IMR-90 (cell line): ENCODE measurements around the gene PLXNA1. TPM values are rescaled to one million over a fixed set of nuclear protein-coding genes. Genes with fewer than 3 reads are reported as not detected.

ENCODE experiments used
- ATAC-seq: fragments of 200-7000 bp; cut with Tn5 transposase; 2 replicates; pipeline ENCODE4 v1.9.1; 2020; ENCODE audit warnings: low read depth, mild to moderate bottlenecking, moderate library complexity
- BruUV-seq: library from RNA; stranded (reverse); fragments of 400-500 nt; replicated peaks from 2 replicates; lab custom pipeline; 2021; lab: Mats Ljungman, UMichigan
- CTCF ChIA-PET: fragments of 300-600 bp; formaldehyde crosslinking; extraction: SDS; loops from one replicate; lab custom pipeline; 2021; ENCODE audit warnings: antibody characterized with exemption; lab: Yijun Ruan, JAX
- POLR2A ChIA-PET: fragments of 300-600 bp; sonication (Branson Sonifier 250); formaldehyde crosslinking; loops from one replicate; lab custom pipeline; 2022; ENCODE audit warnings: antibody characterized with exemption; ENCODE audit not compliant: unreplicated experiment; lab: Charles Lee
- DNase-seq: peaks from one replicate; pipeline ENCODE4 v3.0.0; 2013
- H2AFZ ChIP-seq: replicated peaks from 2 replicates; pipeline ENCODE3; 2013; ENCODE audit warnings: low read length, mild to moderate bottlenecking; ENCODE audit not compliant: poor library complexity
- H2AK5ac ChIP-seq: 2 replicates; pipeline ENCODE4 v1.6.1; 2013; ENCODE audit warnings: low read depth, low read length, inconsistent platforms
- H2AK9ac ChIP-seq: replicated peaks from 2 replicates; pipeline ENCODE3; 2013; ENCODE audit warnings: mild to moderate bottlenecking, low read depth, low read length, moderate library complexity; ENCODE audit not compliant: poor library complexity
- H2BK120ac ChIP-seq: 2 replicates; pipeline ENCODE4 v1.6.1; 2013; ENCODE audit warnings: low read depth, low read length, inconsistent platforms
- H2BK15ac ChIP-seq: 3 replicates; pipeline ENCODE4 v1.6.1; 2013; ENCODE audit warnings: low read depth, low read length, inconsistent platforms
- H2BK20ac ChIP-seq: 2 replicates; pipeline ENCODE4 v1.6.1; 2013; ENCODE audit warnings: low read depth, mild to moderate bottlenecking, inconsistent platforms, low read length, moderate library complexity
- H2BK5ac ChIP-seq: 2 replicates; pipeline ENCODE4 v1.6.1; 2013; ENCODE audit warnings: mild to moderate bottlenecking, low read depth, low read length, inconsistent platforms; ENCODE audit not compliant: poor library complexity, severe bottlenecking
- H3K14ac ChIP-seq: replicated peaks from 2 replicates; pipeline ENCODE4 v1.6.1; 2013; ENCODE audit warnings: low read depth, low read length, inconsistent platforms
- H3K18ac ChIP-seq: 2 replicates; pipeline ENCODE4 v1.6.1; 2013; ENCODE audit warnings: low read depth, low read length, control low read depth
- H3K23ac ChIP-seq: 2 replicates; pipeline ENCODE4 v1.6.1; 2013; ENCODE audit warnings: low read depth, low read length, inconsistent platforms
- H3K27ac ChIP-seq: 2 replicates; pipeline ENCODE4 v1.5.1; 2013; ENCODE audit warnings: mild to moderate bottlenecking, control low read depth, low read length; ENCODE audit not compliant: insufficient read depth
- H3K27me3 ChIP-seq: 2 replicates; pipeline ENCODE4 v1.6.1; 2013; ENCODE audit warnings: low read length; ENCODE audit not compliant: control insufficient read depth, insufficient read depth
- H3K36me3 ChIP-seq: 2 replicates; pipeline ENCODE4 v1.6.1; 2013; ENCODE audit warnings: low read length, mixed read lengths; ENCODE audit not compliant: control insufficient read depth, insufficient read depth
- H3K4ac ChIP-seq: 2 replicates; pipeline ENCODE4 v1.6.1; 2013; ENCODE audit warnings: low read depth, low read length, inconsistent platforms
- H3K4me1 ChIP-seq: 2 replicates; pipeline ENCODE4 v1.6.1; 2013; ENCODE audit warnings: low read length, mixed read lengths; ENCODE audit not compliant: control insufficient read depth, insufficient read depth
- H3K4me2 ChIP-seq: 2 replicates; pipeline ENCODE4 v1.6.1; 2013; ENCODE audit warnings: low read depth, mild to moderate bottlenecking, control low read depth, low read length, moderate library complexity
- H3K4me3 ChIP-seq: 2 replicates; pipeline ENCODE4 v1.5.1; 2013; ENCODE audit warnings: low read depth, mild to moderate bottlenecking, control low read depth, low read length, moderate library complexity; ENCODE audit not compliant: insufficient read depth
- H3K56ac ChIP-seq: 2 replicates; pipeline ENCODE4 v1.6.1; 2013; ENCODE audit warnings: low read length, inconsistent platforms; ENCODE audit not compliant: insufficient read depth; ENCODE audit errors: extremely low read depth
- H3K79me1 ChIP-seq, 2 experiments: 2 replicates each; pipeline ENCODE4 v1.6.1; 2013; ENCODE audit warnings: low read length in 2 of 2, inconsistent platforms in 1 of 2, low read depth in 1 of 2
- H3K9ac ChIP-seq: 2 replicates; pipeline ENCODE4 v1.6.1; 2013; ENCODE audit warnings: low read depth, low read length, control low read depth
- H3K9me1 ChIP-seq: 2 replicates; pipeline ENCODE4 v1.6.1; 2013; ENCODE audit warnings: low read length, inconsistent platforms; ENCODE audit not compliant: insufficient read depth
- H3K9me3 ChIP-seq: 2 replicates; pipeline ENCODE4 v1.6.1; 2013; ENCODE audit warnings: low read length; ENCODE audit not compliant: control insufficient read depth, insufficient read depth
- H4K20me1 ChIP-seq: 2 replicates; pipeline ENCODE4 v1.6.1; 2013; ENCODE audit warnings: low read length, inconsistent platforms; ENCODE audit not compliant: insufficient read depth
- H4K5ac ChIP-seq: 2 replicates; pipeline ENCODE4 v1.6.1; 2013; ENCODE audit warnings: mild to moderate bottlenecking, low read depth, low read length, control low read depth
- H4K8ac ChIP-seq, 2 experiments: 2 replicates each; pipeline ENCODE4 v1.6.1; 2013; ENCODE audit warnings: low read depth in 2 of 2, low read length in 2 of 2, control low read depth in 1 of 2, inconsistent platforms in 1 of 2
- H4K91ac ChIP-seq: 2 replicates; pipeline ENCODE4 v1.6.1; 2013; ENCODE audit warnings: low read depth, low read length, inconsistent platforms; ENCODE audit not compliant: insufficient read depth
- MAFK ChIP-seq: IDR thresholded peaks from 2 replicates; pipeline ENCODE4 v1.6.1; 2012; ENCODE audit warnings: low read depth, low read length, improper control_type of control experiment
- WGBS, 2 experiments: methylation state at CpG; one replicate each; pipeline versions ENCODE4 v1.1.5 to v1.1.7; 2013; ENCODE audit warnings: missing lambda C conversion rate in 2 of 2; ENCODE audit not compliant: insufficient read length in 1 of 2; ENCODE audit errors: extremely low coverage in 2 of 2; 5-methylcytosine and 5-hydroxymethylcytosine counted together
- dilution Hi-C: fragments of 300-500 bp; cut with HindIII; formaldehyde crosslinking; loops from one replicate; pipeline ENCODE4 v1.14.3; 2018; ENCODE audit warnings: low sequenced_read_pairs; ENCODE audit not compliant: unreplicated experiment
- in situ Hi-C: fragments of 300-500 bp; cut with MboI; formaldehyde crosslinking; loops from 3 replicates; pipeline ENCODE4 v1.14.3; 2019; ENCODE audit warnings: low sequenced_read_pairs, inconsistent platforms, mixed read lengths
- intact Hi-C: fragments of 100-400 bp; cut with micrococcal nuclease; formaldehyde crosslinking; loops from 2 replicates; pipeline ENCODE4 v1.10.0; 2022
- polyA plus RNA-seq, 3 experiments: library from polyadenylated mRNA; depleted of rRNA; stranded (reverse); fragments of >200 nt; gene quantifications; 2 replicates each; pipeline ENCODE4 v1.2.3, GENCODE V29; 2012; ENCODE audit warnings: low replicate concordance in 1 of 3
- total RNA-seq: library from RNA; depleted of rRNA; stranded (reverse); fragments of >200 nt; gene quantifications from 2 replicates; pipeline ENCODE4 v1.2.3, GENCODE V29; 2012

PLXNA1 gene
- total and polyA plus RNA-seq, 2 of the 4 experiments (the other 2 are of a cell fraction) = 13.6 to 49.4 TPM

- Histone ChIP-seq H3K14ac (no peak overlapping the region), H4K5ac (peak overlapping the region; percentile 59), H3K79me1 (no peaks in the 10 kb centered on the region), H3K4me1 (peaks cover 12% of the 10 kb centered on the region), H3K4me3 (no peak overlapping the region), H2BK20ac (no peak overlapping the region), H2AK5ac (no peak overlapping the region; the same call in 1 of the 2 replicates), H3K27me3 (no peaks in the 10 kb centered on the region; the same call in 1 of the 2 replicates), H3K56ac (no peak overlapping the region), H4K8ac (peak overlapping the region in 1 of 2 experiments; percentile 60; a peak in 1 of 4 replicates), H3K4ac (peak overlapping the region; percentile 20; the same call in 1 of the 2 replicates), H4K91ac (no peak overlapping the region), H3K36me3 (no peaks in the 10 kb centered on the region), H3K18ac (peak overlapping the region; percentile 34), H2BK15ac (no peak overlapping the region), H3K9me1 (no peaks in the 10 kb centered on the region; the same call in 1 of the 2 replicates), H3K23ac (no peak overlapping the region), H3K4me2 (no peak overlapping the region), H2BK5ac (no peak overlapping the region), H3K9ac (no peak overlapping the region), H4K20me1 (no peaks in the 10 kb centered on the region), H3K9me3 (peaks cover 9% of the 10 kb centered on the region), H2BK120ac (no peak overlapping the region), H2AK9ac (no peak overlapping the region), H3K27ac (0 out of 2 replicates have a peak overlapping the region, but pooled peaks have one; percentile 7), H2AFZ (peak overlapping the region; percentile 73)
- peak; percentile 76 for ATAC-seq
- in situ Hi-C loops = no loop called here
- CTCF ChIA-PET = interaction anchor here (1.6 kb wide), 1 partner anchor 12 kb away, joined by 4 read pairs; no protein-coding TSS in a partner anchor
- dilution Hi-C loops = no loop called here
- TF ChIP-seq MAFK = no peak
- peak; percentile 61 for DNase-seq
- WGBS, 2 experiments = 50% methylated on average over 4 of the region's 13 CpGs; no CpG with 5 or more reads in 1 of the 2 experiments
- no TSS peak for BruUV-seq
- intact Hi-C loops = no loop called here
- POLR2A ChIA-PET = interaction anchor here (0.6 kb wide), 1 partner anchor 381 kb away, joined by 5 read pairs; no protein-coding TSS in a partner anchor
Measured at GRCh38 chr3:126971891-126972351, 11.0 kb upstream of the PLXNA1 start.
